ENCODE measurements around the gene SOX6.
"Not testable (repeated sequence)": the region's sequence is repeated elsewhere in the genome, so short reads cannot be mapped to it uniquely, and the experiment has no call there.

The SOX6 gene

DNA sequence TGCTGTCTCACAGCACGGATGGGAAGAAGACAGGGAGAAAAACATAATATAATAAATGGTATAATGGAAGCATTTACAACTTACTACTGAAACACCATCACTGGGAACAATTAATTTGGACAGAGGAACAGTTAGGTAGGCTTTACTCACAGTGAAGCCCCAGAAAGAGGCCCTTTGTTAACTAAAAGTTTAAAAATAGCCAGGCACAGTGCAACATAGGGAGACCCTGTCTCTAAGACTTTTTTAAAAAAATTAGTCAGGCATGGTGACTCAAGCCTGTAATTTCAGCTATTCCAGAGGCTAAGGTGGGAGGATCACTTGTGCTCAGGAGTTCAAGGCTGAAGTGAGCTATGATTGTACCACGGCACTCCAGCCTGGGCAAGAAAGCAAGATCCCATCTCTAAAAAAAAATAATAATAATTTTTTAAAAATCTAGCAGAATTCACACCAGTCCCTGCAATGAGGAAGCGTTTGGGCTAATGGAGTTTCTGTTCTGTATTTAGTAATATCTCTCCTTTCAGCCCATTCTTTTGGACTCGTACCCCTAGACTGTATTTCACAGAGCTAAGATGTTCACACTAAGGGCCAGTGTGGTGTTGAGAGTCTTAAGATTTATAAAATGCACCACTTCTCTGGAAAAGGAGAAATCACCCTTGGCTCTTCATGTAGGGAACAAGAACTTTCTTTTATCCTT, 275.5 kb downstream of the SOX6 start:
- Histone ChIP-seq H3K79me2 (ENCODE audit: insufficient read depth, low read depth) (no peaks in the 10 kb centered on the region), H3K27ac (no peak overlapping the region), H3K4me1 (ENCODE audit: low read depth, poor library complexity, severe bottlenecking) (no peaks in the 10 kb centered on the region), H2AFZ (ENCODE audit: low read depth) (no peak overlapping the region), H3K4me2 (no peak overlapping the region), H3K9ac (no peak overlapping the region), H3K4me3 (IDR thresholded peaks at IDR 0.05; ENCODE audit: insufficient read depth, low read depth, low read length) (no peak overlapping the region), H3K36me3 (ENCODE audit: insufficient read depth) (no peaks in the 10 kb centered on the region), H4K20me1 (ENCODE audit: insufficient read depth) (no peaks in the 10 kb centered on the region), H3K27me3 (ENCODE audit: insufficient read depth, low read depth) (no peaks in the 10 kb centered on the region)
- TF ChIP-seq, protein P1, sequence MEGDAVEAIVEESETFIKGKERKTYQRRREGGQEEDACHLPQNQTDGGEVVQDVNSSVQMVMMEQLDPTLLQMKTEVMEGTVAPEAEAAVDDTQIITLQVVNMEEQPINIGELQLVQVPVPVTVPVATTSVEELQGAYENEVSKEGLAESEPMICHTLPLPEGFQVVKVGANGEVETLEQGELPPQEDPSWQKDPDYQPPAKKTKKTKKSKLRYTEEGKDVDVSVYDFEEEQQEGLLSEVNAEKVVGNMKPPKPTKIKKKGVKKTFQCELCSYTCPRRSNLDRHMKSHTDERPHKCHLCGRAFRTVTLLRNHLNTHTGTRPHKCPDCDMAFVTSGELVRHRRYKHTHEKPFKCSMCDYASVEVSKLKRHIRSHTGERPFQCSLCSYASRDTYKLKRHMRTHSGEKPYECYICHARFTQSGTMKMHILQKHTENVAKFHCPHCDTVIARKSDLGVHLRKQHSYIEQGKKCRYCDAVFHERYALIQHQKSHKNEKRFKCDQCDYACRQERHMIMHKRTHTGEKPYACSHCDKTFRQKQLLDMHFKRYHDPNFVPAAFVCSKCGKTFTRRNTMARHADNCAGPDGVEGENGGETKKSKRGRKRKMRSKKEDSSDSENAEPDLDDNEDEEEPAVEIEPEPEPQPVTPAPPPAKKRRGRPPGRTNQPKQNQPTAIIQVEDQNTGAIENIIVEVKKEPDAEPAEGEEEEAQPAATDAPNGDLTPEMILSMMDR (conservative IDR thresholded peaks at IDR 0.05; ENCODE audit: low read depth, low read length), result no peak

GRCh38 chr11:16078936-16079335, 277.4 kb downstream of the SOX6 start:
- Histone ChIP-seq H3K27me3 (ENCODE audit: insufficient read depth, low read depth) (no peaks in the 10 kb centered on the region), H3K27ac (no peak overlapping the region), H3K79me2 (ENCODE audit: insufficient read depth, low read depth) (no peaks in the 10 kb centered on the region), H3K36me3 (ENCODE audit: insufficient read depth) (no peaks in the 10 kb centered on the region), H2AFZ (ENCODE audit: low read depth) (no peak overlapping the region), H3K4me1 (ENCODE audit: low read depth, poor library complexity, severe bottlenecking) (no peaks in the 10 kb centered on the region), H3K9ac (no peak overlapping the region), H4K20me1 (ENCODE audit: insufficient read depth) (no peaks in the 10 kb centered on the region), H3K4me2 (no peak overlapping the region), H3K4me3 (IDR thresholded peaks at IDR 0.05; ENCODE audit: insufficient read depth, low read depth, low read length) (no peak overlapping the region)
- TF ChIP-seq, protein P1 (conservative IDR thresholded peaks at IDR 0.05; ENCODE audit: low read depth, low read length), result no peak

DNA sequence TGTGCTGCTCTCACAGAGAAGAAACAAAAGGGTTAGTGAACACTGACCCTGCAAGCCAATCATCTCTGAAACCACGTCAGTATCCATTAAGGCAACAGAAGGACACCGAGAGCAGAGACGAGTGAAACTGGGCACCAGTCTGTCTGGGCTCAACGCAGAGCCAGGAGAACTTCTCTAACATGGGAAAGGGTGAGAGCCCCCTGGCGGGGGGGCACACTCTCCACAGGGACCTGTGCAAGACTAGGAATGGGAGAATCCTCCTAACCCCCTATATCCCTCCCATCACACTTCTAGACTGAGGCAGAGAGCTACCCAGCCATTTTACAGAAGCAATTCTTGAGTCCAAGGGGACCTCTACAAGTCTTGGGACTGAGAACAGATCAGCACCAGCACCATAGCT, 285.8 kb downstream of the SOX6 start:
- Histone ChIP-seq H3K27me3 (ENCODE audit: insufficient read depth, low read depth) (no peaks in the 10 kb centered on the region), H4K20me1 (ENCODE audit: insufficient read depth) (no peaks in the 10 kb centered on the region), H3K9ac (no peak overlapping the region), H2AFZ (ENCODE audit: low read depth) (no peak overlapping the region), H3K4me2 (no peak overlapping the region), H3K4me3 (IDR thresholded peaks at IDR 0.05; ENCODE audit: insufficient read depth, low read depth, low read length) (no peak overlapping the region), H3K79me2 (ENCODE audit: insufficient read depth, low read depth) (no peaks in the 10 kb centered on the region), H3K36me3 (ENCODE audit: insufficient read depth) (no peaks in the 10 kb centered on the region), H3K27ac (no peak overlapping the region), H3K4me1 (ENCODE audit: low read depth, poor library complexity, severe bottlenecking) (no peaks in the 10 kb centered on the region)
- TF ChIP-seq, protein P1 (conservative IDR thresholded peaks at IDR 0.05; ENCODE audit: low read depth, low read length), result no peak

GRCh38 chr11:16067268-16067667, 289.1 kb downstream of the SOX6 start:
- not testable (repeated sequence) for H3K36me3 ChIP-seq (ENCODE audit: insufficient read depth); H4K20me1 ChIP-seq (ENCODE audit: insufficient read depth); H2AFZ ChIP-seq (ENCODE audit: low read depth); H3K4me1 ChIP-seq (ENCODE audit: low read depth, poor library complexity, severe bottlenecking); H3K4me3 ChIP-seq (IDR thresholded peaks at IDR 0.05; ENCODE audit: insufficient read depth, low read depth, low read length); H3K79me2 ChIP-seq (ENCODE audit: insufficient read depth, low read depth); H3K4me2 ChIP-seq; H3K9ac ChIP-seq; H3K27ac ChIP-seq; H3K27me3 ChIP-seq (ENCODE audit: insufficient read depth, low read depth)

GRCh38 chr11:16059332-16059731, 297.0 kb downstream of the SOX6 start:
- H3K79me2 ChIP-seq (ENCODE audit: insufficient read depth, low read depth), result no peaks in the 10 kb centered on the region
- TF ChIP-seq, protein P1 (conservative IDR thresholded peaks at IDR 0.05; ENCODE audit: low read depth, low read length), result no peak
- no peak overlapping the region for H3K4me2 ChIP-seq

More at GRCh38 chr11:16059332-16059731, 297.0 kb downstream of the SOX6 start:
- no peaks in the 10 kb centered on the region for H3K27me3 ChIP-seq (ENCODE audit: insufficient read depth, low read depth)
- H2AFZ ChIP-seq (ENCODE audit: low read depth), result no peak overlapping the region
- no peak overlapping the region for H3K9ac ChIP-seq
- H3K4me1 ChIP-seq (ENCODE audit: low read depth, poor library complexity, severe bottlenecking), result no peaks in the 10 kb centered on the region
- H3K27ac ChIP-seq, result no peak overlapping the region
- H4K20me1 ChIP-seq (ENCODE audit: insufficient read depth), result no peaks in the 10 kb centered on the region
- no peak overlapping the region for H3K4me3 ChIP-seq (IDR thresholded peaks at IDR 0.05; ENCODE audit: insufficient read depth, low read depth, low read length)
- H3K36me3 ChIP-seq (ENCODE audit: insufficient read depth), result no peaks in the 10 kb centered on the region
